AG10803 (cell line): Measurements from ENCODE around the gene TSPAN11.
A peak's percentile ranks its signal among the peaks of the same experiment; 100 is the strongest.

Source experiments
- DNase-seq: peaks from one replicate; pipeline ENCODE4 v3.0.0; 2010; ENCODE audit warnings: low read depth
- H3K4me3 ChIP-seq: 2 replicates; pipeline ENCODE4 v1.5.1; 2011; ENCODE audit warnings: mild to moderate bottlenecking, low read length, control low read depth
- TF ChIP-seq, protein P1 (sequence below): conservative IDR thresholded peaks from 2 replicates; pipeline ENCODE4 v1.5.1; 2011; ENCODE audit warnings: mild to moderate bottlenecking, low read length, control low read depth, inconsistent platforms

TSPAN11 gene

GRCh38 chr12:31005256-31005943, 78.9 kb downstream of the TSPAN11 start:
- H3K4me3 ChIP-seq: no peak overlapping the region
- TF ChIP-seq, protein P1, sequence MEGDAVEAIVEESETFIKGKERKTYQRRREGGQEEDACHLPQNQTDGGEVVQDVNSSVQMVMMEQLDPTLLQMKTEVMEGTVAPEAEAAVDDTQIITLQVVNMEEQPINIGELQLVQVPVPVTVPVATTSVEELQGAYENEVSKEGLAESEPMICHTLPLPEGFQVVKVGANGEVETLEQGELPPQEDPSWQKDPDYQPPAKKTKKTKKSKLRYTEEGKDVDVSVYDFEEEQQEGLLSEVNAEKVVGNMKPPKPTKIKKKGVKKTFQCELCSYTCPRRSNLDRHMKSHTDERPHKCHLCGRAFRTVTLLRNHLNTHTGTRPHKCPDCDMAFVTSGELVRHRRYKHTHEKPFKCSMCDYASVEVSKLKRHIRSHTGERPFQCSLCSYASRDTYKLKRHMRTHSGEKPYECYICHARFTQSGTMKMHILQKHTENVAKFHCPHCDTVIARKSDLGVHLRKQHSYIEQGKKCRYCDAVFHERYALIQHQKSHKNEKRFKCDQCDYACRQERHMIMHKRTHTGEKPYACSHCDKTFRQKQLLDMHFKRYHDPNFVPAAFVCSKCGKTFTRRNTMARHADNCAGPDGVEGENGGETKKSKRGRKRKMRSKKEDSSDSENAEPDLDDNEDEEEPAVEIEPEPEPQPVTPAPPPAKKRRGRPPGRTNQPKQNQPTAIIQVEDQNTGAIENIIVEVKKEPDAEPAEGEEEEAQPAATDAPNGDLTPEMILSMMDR: no peak
- no peak for DNase-seq

GRCh38 chr12:31005944-31006361, 79.4 kb downstream of the TSPAN11 start:
- peak; percentile 81 for DNase-seq
- TF ChIP-seq, protein P1: no peak

DNA sequence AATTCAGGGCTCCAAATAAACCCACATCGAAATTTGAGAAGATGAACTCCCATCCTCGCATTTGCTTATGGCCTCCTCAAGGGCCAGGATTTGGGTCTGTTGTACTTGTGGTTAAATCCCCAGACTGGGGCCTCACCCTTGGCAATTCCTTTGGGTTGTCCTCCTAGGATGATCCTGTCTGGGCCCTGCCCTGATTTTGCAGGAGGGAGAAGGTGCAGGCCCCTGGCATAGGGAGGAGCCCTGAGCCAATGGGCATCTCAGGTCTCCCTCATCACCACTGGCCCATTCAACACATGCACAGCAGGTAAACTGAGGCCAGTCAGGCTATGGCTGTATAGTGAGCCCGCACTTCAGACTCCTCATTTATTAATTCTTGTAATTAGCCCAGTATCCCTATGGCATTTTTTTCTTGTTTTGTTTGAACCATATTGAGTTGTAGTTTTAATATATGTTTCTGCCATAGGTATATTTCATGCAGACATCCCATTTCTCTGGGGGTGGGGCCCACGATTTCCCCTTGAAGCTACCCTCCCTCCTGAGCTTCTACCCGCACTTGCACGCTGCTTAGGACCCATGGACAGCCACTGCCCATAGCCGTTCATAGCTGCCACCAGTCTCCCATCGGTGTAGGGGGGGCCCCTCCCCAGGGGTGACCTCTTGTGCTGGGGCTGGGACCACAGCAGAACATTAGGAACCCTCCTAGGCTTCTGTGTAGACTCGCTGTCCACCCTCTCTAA, 80.0 kb downstream of the TSPAN11 start:
- no peak for DNase-seq
- H3K4me3 ChIP-seq: no peak overlapping the region
- TF ChIP-seq, protein P1: no peak

More at GRCh38 chr12:31005944-31006361, 79.4 kb downstream of the TSPAN11 start:
- H3K4me3 ChIP-seq: no peak overlapping the region

- TF ChIP-seq, protein P1: no peak
- H3K4me3 ChIP-seq: no peak overlapping the region
- no peak for DNase-seq
Measured at GRCh38 chr12:31007153-31007495, 80.6 kb downstream of the TSPAN11 start.

DNA sequence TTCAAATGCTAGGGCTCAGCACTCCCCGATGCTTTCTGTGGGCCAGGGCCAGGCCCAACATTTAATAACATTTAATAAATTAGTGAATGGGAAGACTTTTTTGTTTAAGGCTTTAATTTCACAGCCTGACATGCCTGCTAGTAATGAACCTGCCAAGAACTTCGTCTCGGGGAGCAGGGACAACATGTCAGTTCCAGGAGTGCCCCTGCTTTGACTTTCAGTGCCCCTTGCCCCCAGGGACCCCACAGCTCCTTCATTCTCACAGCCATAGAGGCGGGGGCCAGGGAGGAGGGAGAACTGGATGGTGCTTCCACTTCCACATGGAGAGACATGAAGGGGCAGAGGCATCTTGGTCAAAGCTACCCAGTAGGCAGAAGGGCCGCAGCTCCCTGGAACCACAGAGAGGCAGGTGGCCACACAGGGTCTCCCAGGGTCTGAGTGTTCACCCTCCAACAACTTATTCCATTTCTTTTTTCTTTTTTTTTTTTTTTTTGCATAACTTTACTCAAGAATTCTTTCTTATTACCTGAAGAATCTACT, 81.2 kb downstream of the TSPAN11 start:
- H3K4me3 ChIP-seq: no peak overlapping the region
- TF ChIP-seq, protein P1: no peak
- no peak for DNase-seq

GRCh38 chr12:31008241-31008761, 81.8 kb downstream of the TSPAN11 start:
- TF ChIP-seq, protein P1: no peak
- no peak for DNase-seq
- no peak overlapping the region for H3K4me3 ChIP-seq
